Thymus (tissue), 11 donors: ENCODE results near the gene CDC27. TPM values are rescaled to one million over a fixed set of nuclear protein-coding genes. Genes with fewer than 3 reads are reported as not detected.
A peak's percentile ranks its signal among the peaks of the same experiment; 100 is the strongest.
"Not testable (repeated sequence)": the region's sequence is repeated elsewhere in the genome, so short reads cannot be mapped to it uniquely, and the experiment has no call there.

Experiments used
- DNase-seq, 9 donors: peaks; one replicate each; pipeline ENCODE4 v3.0.0-alpha.2; 2013; ENCODE audit warnings: low spot score in 9 of 9, low read depth in 6 of 9, missing footprints in 1 of 9
- H3K27ac ChIP-seq, 2 donors: one replicate each; pipeline ENCODE4 v1.5.1; 2013; ENCODE audit warnings: control low read depth in 1 of 2, low read depth in 1 of 2, low read length in 1 of 2, mild to moderate bottlenecking in 1 of 2, moderate library complexity in 1 of 2
- H3K27me3 ChIP-seq, 2 donors: one replicate each; pipeline ENCODE4 v1.5.1; 2013; ENCODE audit warnings: low read length in 1 of 2; ENCODE audit not compliant: control insufficient read depth in 2 of 2, insufficient read depth in 1 of 2
- H3K36me3 ChIP-seq, 2 donors: one replicate each; pipeline ENCODE4 v1.5.1; 2013; ENCODE audit warnings: low read length in 1 of 2, mild to moderate bottlenecking in 1 of 2, moderate library complexity in 1 of 2; ENCODE audit not compliant: control insufficient read depth in 2 of 2, insufficient read depth in 2 of 2
- H3K4me1 ChIP-seq, 2 donors: one replicate each; pipeline ENCODE4 v1.5.1; 2013; ENCODE audit warnings: low read length in 2 of 2; ENCODE audit not compliant: control insufficient read depth in 2 of 2, insufficient read depth in 2 of 2
- H3K4me3 ChIP-seq, 2 donors: one replicate each; pipeline ENCODE4 v1.5.1; 2013; ENCODE audit warnings: low read length in 2 of 2, control low read depth in 1 of 2, mild to moderate bottlenecking in 1 of 2
- H3K9me3 ChIP-seq, 2 donors: one replicate each; pipeline ENCODE4 v1.5.1; 2013; ENCODE audit warnings: low read length in 1 of 2, mild to moderate bottlenecking in 1 of 2; ENCODE audit not compliant: control insufficient read depth in 2 of 2, insufficient read depth in 1 of 2
- WGBS: extraction: QIAGEN DNeasy Blood & Tissue Kit; methylation state at CpG from one replicate; pipeline ENCODE4 v1.1.7; 2013; 5-methylcytosine and 5-hydroxymethylcytosine counted together
- polyA plus RNA-seq: library from polyadenylated mRNA; stranded (reverse); fragments of 200-250 nt; gene quantifications from one replicate; pipeline ENCODE4 v1.2.3, GENCODE V29; 2013
- total RNA-seq: library from RNA; stranded (reverse); fragments of 120-200 nt; gene quantifications from one replicate; pipeline ENCODE4 v1.2.4, GENCODE V29; 2013
- donor health status: healthy.

The CDC27 gene
- total and polyA plus RNA-seq, 2 donors: 21.1 to 52.2 TPM

GRCh38 chr17:47189732-47190237 is 690 bp upstream of the CDC27 start:
- no peaks in the 10 kb centered on the region for H3K9me3 ChIP-seq
- H3K4me1 ChIP-seq: peaks cover 0 to 4% of the 10 kb centered on the region in 2 donors
- no peak for DNase-seq
- no peaks in the 10 kb centered on the region for H3K36me3 ChIP-seq
- H3K27ac ChIP-seq: peak overlapping the region in 1 of 2 donors; percentile 18
- H3K4me3 ChIP-seq: peak overlapping the region; percentile 40 to 82
- H3K27me3 ChIP-seq: no peaks in the 10 kb centered on the region
- WGBS: 52% methylated on average over 5 of the region's 5 CpGs

GRCh38 chr17:47188271-47188875 is 722 bp downstream of the CDC27 start:
- Histone ChIP-seq H3K36me3 (no peaks in the 10 kb centered on the region), H3K27me3 (no peaks in the 10 kb centered on the region), H3K4me3 (peak overlapping the region; percentile 79 to 82), H3K9me3 (no peaks in the 10 kb centered on the region), H3K4me1 (peaks cover 0 to 6% of the 10 kb centered on the region in 2 donors), H3K27ac (peak overlapping the region; percentile 61 to 89)
- WGBS: 5% methylated on average over 15 of the region's 15 CpGs
- DNase-seq: peak in 3 of 9 donors; percentile 22 to 57 (median 37)

GRCh38 chr17:47184681-47185080 is 4.4 kb downstream of the CDC27 start:
- H3K4me1 ChIP-seq: peaks cover 0 to 6% of the 10 kb centered on the region in 2 donors
- H3K9me3 ChIP-seq: no peaks in the 10 kb centered on the region
- H3K4me3 ChIP-seq: no peak overlapping the region
- 78% methylated on average over 6 of the region's 6 CpGs for WGBS
- no peaks in the 10 kb centered on the region for H3K27me3 ChIP-seq
- H3K36me3 ChIP-seq: peaks cover 3 to 19% of the 10 kb centered on the region in 2 donors
- no peak for DNase-seq
- H3K27ac ChIP-seq: no peak overlapping the region

- H3K4me1 ChIP-seq, DNase-seq, H3K27me3 ChIP-seq, H3K27ac ChIP-seq, H3K4me3 ChIP-seq, H3K9me3 ChIP-seq: not testable (repeated sequence)
- peaks cover 9 to 46% of the 10 kb centered on the region in 2 donors for H3K36me3 ChIP-seq
- 99% methylated on average over 4 of the region's 4 CpGs for WGBS
Measured at GRCh38 chr17:47180988-47181387, 8.1 kb downstream of the CDC27 start.

- DNase-seq: no peak
- WGBS: 100% methylated on average over 1 of the region's 1 CpG
- peaks cover 0 to 2% of the 10 kb centered on the region in 2 donors for H3K4me1 ChIP-seq
- no peaks in the 10 kb centered on the region for H3K9me3 ChIP-seq
- no peaks in the 10 kb centered on the region for H3K27me3 ChIP-seq
- no peak overlapping the region for H3K27ac ChIP-seq
- no peak overlapping the region for H3K4me3 ChIP-seq
- peaks cover 14 to 47% of the 10 kb centered on the region in 2 donors for H3K36me3 ChIP-seq
Measured at GRCh38 chr17:47180337-47180736, 8.8 kb downstream of the CDC27 start.

GRCh38 chr17:47179141-47179540 is 10.0 kb downstream of the CDC27 start:
- H3K4me1 ChIP-seq: no peaks in the 10 kb centered on the region
- H3K27ac ChIP-seq: no peak overlapping the region
- no peak for DNase-seq
- H3K27me3 ChIP-seq: no peaks in the 10 kb centered on the region
- H3K9me3 ChIP-seq: no peaks in the 10 kb centered on the region
- H3K36me3 ChIP-seq: peaks cover 18 to 53% of the 10 kb centered on the region in 2 donors
- H3K4me3 ChIP-seq: no peak overlapping the region
- 98% methylated on average over 3 of the region's 3 CpGs for WGBS

- H3K27me3 ChIP-seq: no peaks in the 10 kb centered on the region
- H3K4me1 ChIP-seq: peaks cover 0 to 3% of the 10 kb centered on the region in 2 donors
- no peak overlapping the region for H3K4me3 ChIP-seq
- no peak overlapping the region for H3K27ac ChIP-seq
- 98% methylated on average over 7 of the region's 7 CpGs for WGBS
- DNase-seq: no peak
- no peaks in the 10 kb centered on the region for H3K9me3 ChIP-seq
- H3K36me3 ChIP-seq: peaks cover 20 to 65% of the 10 kb centered on the region in 2 donors
Measured at GRCh38 chr17:47177261-47177660, 11.8 kb downstream of the CDC27 start.

GRCh38 chr17:47176389-47176826 is 12.7 kb downstream of the CDC27 start:
- peaks cover 0 to 3% of the 10 kb centered on the region in 2 donors for H3K4me1 ChIP-seq
- 95% methylated on average over 2 of the region's 2 CpGs for WGBS
- peaks cover 20 to 63% of the 10 kb centered on the region in 2 donors for H3K36me3 ChIP-seq
- H3K27ac ChIP-seq: no peak overlapping the region
- no peak overlapping the region for H3K4me3 ChIP-seq
- H3K9me3 ChIP-seq: no peaks in the 10 kb centered on the region
- DNase-seq: no peak
- H3K27me3 ChIP-seq: no peaks in the 10 kb centered on the region

- not testable (repeated sequence) for H3K27me3 ChIP-seq
- 96% methylated on average over 8 of the region's 8 CpGs for WGBS
Measured at GRCh38 chr17:47174823-47175222, 14.3 kb downstream of the CDC27 start.

More at GRCh38 chr17:47174823-47175222, 14.3 kb downstream of the CDC27 start:
- H3K9me3 ChIP-seq, H3K4me1 ChIP-seq, DNase-seq, H3K4me3 ChIP-seq, H3K27ac ChIP-seq: not testable (repeated sequence)
- H3K36me3 ChIP-seq: peaks cover 20 to 62% of the 10 kb centered on the region in 2 donors
